ENCODE measurements around the gene NAALADL2.

GRCh38 chr3:175326041-175326440, 466.9 kb downstream of the NAALADL2 start:
- TF ChIP-seq CTCF (IDR thresholded peaks at IDR 0.05) (no peak), SIN3A (IDR thresholded peaks at IDR 0.05; ENCODE audit: borderline replicate concordance, insufficient read depth, low read depth, low read length) (no peak), POLR2AphosphoS5 (IDR thresholded peaks at IDR 0.05; ENCODE audit: low read depth, low read length) (no peak), TCF7L2 (IDR thresholded peaks at IDR 0.05; ENCODE audit: low read depth, low read length) (no peak)
- TF ChIP-seq, protein P1, sequence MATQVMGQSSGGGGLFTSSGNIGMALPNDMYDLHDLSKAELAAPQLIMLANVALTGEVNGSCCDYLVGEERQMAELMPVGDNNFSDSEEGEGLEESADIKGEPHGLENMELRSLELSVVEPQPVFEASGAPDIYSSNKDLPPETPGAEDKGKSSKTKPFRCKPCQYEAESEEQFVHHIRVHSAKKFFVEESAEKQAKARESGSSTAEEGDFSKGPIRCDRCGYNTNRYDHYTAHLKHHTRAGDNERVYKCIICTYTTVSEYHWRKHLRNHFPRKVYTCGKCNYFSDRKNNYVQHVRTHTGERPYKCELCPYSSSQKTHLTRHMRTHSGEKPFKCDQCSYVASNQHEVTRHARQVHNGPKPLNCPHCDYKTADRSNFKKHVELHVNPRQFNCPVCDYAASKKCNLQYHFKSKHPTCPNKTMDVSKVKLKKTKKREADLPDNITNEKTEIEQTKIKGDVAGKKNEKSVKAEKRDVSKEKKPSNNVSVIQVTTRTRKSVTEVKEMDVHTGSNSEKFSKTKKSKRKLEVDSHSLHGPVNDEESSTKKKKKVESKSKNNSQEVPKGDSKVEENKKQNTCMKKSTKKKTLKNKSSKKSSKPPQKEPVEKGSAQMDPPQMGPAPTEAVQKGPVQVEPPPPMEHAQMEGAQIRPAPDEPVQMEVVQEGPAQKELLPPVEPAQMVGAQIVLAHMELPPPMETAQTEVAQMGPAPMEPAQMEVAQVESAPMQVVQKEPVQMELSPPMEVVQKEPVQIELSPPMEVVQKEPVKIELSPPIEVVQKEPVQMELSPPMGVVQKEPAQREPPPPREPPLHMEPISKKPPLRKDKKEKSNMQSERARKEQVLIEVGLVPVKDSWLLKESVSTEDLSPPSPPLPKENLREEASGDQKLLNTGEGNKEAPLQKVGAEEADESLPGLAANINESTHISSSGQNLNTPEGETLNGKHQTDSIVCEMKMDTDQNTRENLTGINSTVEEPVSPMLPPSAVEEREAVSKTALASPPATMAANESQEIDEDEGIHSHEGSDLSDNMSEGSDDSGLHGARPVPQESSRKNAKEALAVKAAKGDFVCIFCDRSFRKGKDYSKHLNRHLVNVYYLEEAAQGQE (IDR thresholded peaks at IDR 0.05; ENCODE audit: insufficient read depth in 1 of 2, low read depth in 2 of 2, low read length in 1 of 2), result no peak
